Mesenchymal stem cell (in vitro differentiated cells and primary cell): ENCODE results near the gene LACRT.

Experiments
- DNase-seq: peaks from one replicate; pipeline ENCODE4 v3.0.0-alpha.2; 2013
- H2AFZ ChIP-seq: one replicate; pipeline ENCODE4 v1.6.1; 2013; ENCODE audit warnings: low read depth, mild to moderate bottlenecking, control low read depth, inconsistent platforms, low read length, moderate library complexity
- H2AK5ac ChIP-seq: 2 replicates; pipeline ENCODE4 v1.6.1; 2013; ENCODE audit warnings: low read length, moderate library complexity, mild to moderate bottlenecking, inconsistent platforms; ENCODE audit not compliant: severe bottlenecking
- H2BK120ac ChIP-seq: one replicate; pipeline ENCODE4 v1.6.1; 2013; ENCODE audit warnings: low read depth, mild to moderate bottlenecking, inconsistent platforms, low read length, moderate library complexity
- H2BK12ac ChIP-seq, 2 experiments: one replicate each; pipeline ENCODE4 v1.6.1; 2013; ENCODE audit warnings: inconsistent platforms in 2 of 2, low read length in 2 of 2, mild to moderate bottlenecking in 2 of 2, moderate library complexity in 2 of 2, control low read depth in 1 of 2
- H2BK15ac ChIP-seq: one replicate; pipeline ENCODE4 v1.6.1; 2013; ENCODE audit warnings: mild to moderate bottlenecking, low read depth, inconsistent platforms; ENCODE audit not compliant: poor library complexity, severe bottlenecking
- H2BK5ac ChIP-seq: 2 replicates; pipeline ENCODE4 v1.6.1; 2013; ENCODE audit warnings: low read depth, mild to moderate bottlenecking, low read length, control low read depth, inconsistent platforms; ENCODE audit not compliant: poor library complexity, severe bottlenecking
- H3K14ac ChIP-seq, 2 experiments: one replicate each; pipeline ENCODE4 v1.6.1; 2013; ENCODE audit warnings: inconsistent platforms in 2 of 2, low read length in 2 of 2, control low read depth in 1 of 2, mild to moderate bottlenecking in 1 of 2, moderate library complexity in 1 of 2
- H3K18ac ChIP-seq, 2 experiments: one replicate each; pipeline ENCODE4 v1.6.1; 2013; ENCODE audit warnings: inconsistent platforms in 2 of 2, low read length in 2 of 2, control low read depth in 1 of 2, low read depth in 1 of 2, mild to moderate bottlenecking in 1 of 2
- H3K23ac ChIP-seq, 2 experiments: one replicate each; pipeline ENCODE4 v1.6.1; 2013; ENCODE audit warnings: inconsistent platforms in 2 of 2, low read length in 2 of 2, mild to moderate bottlenecking in 2 of 2, moderate library complexity in 2 of 2, control low read depth in 1 of 2
- H3K27ac ChIP-seq: 2 replicates; pipeline ENCODE4 v1.5.1; 2013; ENCODE audit warnings: mild to moderate bottlenecking, moderate library complexity, low read length, control low read depth, inconsistent platforms; ENCODE audit not compliant: poor library complexity, severe bottlenecking
- H3K27me3 ChIP-seq, 2 experiments: 2 replicates each; pipeline versions ENCODE4 v1.6.1 to v1.7.0; 2013; ENCODE audit warnings: low read length in 2 of 2, mild to moderate bottlenecking in 2 of 2, moderate library complexity in 2 of 2, control low read depth in 1 of 2, inconsistent platforms in 1 of 2; ENCODE audit not compliant: control insufficient read depth in 1 of 2, insufficient read depth in 1 of 2
- H3K36me3 ChIP-seq, 2 experiments: 2 replicates each; pipeline versions ENCODE4 v1.6.1 to v1.7.0; 2013; ENCODE audit warnings: low read length in 2 of 2, control low read depth in 1 of 2, inconsistent platforms in 1 of 2, low read depth in 1 of 2, mild to moderate bottlenecking in 1 of 2; ENCODE audit not compliant: insufficient read depth in 2 of 2, control insufficient read depth in 1 of 2
- H3K4ac ChIP-seq, 2 experiments: one replicate each; pipeline ENCODE4 v1.6.1; 2013; ENCODE audit warnings: inconsistent platforms in 2 of 2, low read length in 2 of 2, mild to moderate bottlenecking in 2 of 2, moderate library complexity in 2 of 2, control low read depth in 1 of 2, low read depth in 1 of 2
- H3K4me1 ChIP-seq: 2 replicates; pipeline ENCODE4 v1.6.1; 2013; ENCODE audit warnings: low read depth, low read length, control low read depth; ENCODE audit not compliant: control insufficient read depth, insufficient read depth
- H3K4me2 ChIP-seq: 2 replicates; pipeline ENCODE4 v1.6.1; 2013; ENCODE audit warnings: low read length, mild to moderate bottlenecking, inconsistent platforms; ENCODE audit not compliant: poor library complexity, severe bottlenecking
- H3K4me3 ChIP-seq, 2 experiments: 2 replicates each; pipeline versions ENCODE4 v1.5.1 to v1.7.0; 2013; ENCODE audit warnings: low read length in 2 of 2, mild to moderate bottlenecking in 2 of 2, control low read depth in 1 of 2, low read depth in 1 of 2; ENCODE audit not compliant: insufficient read depth in 1 of 2
- H3K79me1 ChIP-seq: replicated peaks from 2 replicates; pipeline ENCODE4 v1.6.1; 2013; ENCODE audit warnings: mild to moderate bottlenecking, control low read depth, low read length, inconsistent platforms; ENCODE audit not compliant: poor library complexity, severe bottlenecking
- H3K9ac ChIP-seq: 2 replicates; pipeline ENCODE4 v1.7.0; 2013; ENCODE audit warnings: mild to moderate bottlenecking, low read length, moderate library complexity
- H3K9me3 ChIP-seq: 2 replicates; pipeline ENCODE4 v1.7.0; 2013; ENCODE audit warnings: mild to moderate bottlenecking, low read length; ENCODE audit not compliant: control insufficient read depth
- H4K8ac ChIP-seq: one replicate; pipeline ENCODE4 v1.6.1; 2013; ENCODE audit warnings: inconsistent platforms, mild to moderate bottlenecking, low read length, moderate library complexity
- H4K91ac ChIP-seq: one replicate; pipeline ENCODE4 v1.6.1; 2013; ENCODE audit warnings: mild to moderate bottlenecking, low read length, inconsistent platforms
- WGBS: methylation state at CpG from one replicate; pipeline ENCODE4 v1.1.7; 2013; ENCODE audit warnings: mixed read lengths; 5-methylcytosine and 5-hydroxymethylcytosine counted together

The LACRT gene

GRCh38 chr12:54606556-54606955, 28.1 kb downstream of the LACRT start:
- no peak overlapping the region for H4K8ac ChIP-seq
- no peak for DNase-seq
- no peaks in the 10 kb centered on the region for H3K79me1 ChIP-seq
- H3K27me3 ChIP-seq = peaks cover 46 to 47% of the 10 kb centered on the region in 2 experiments
- no peak overlapping the region for H3K4me3 ChIP-seq
- H3K27ac ChIP-seq = no peak overlapping the region
- H4K91ac ChIP-seq = no peak overlapping the region
- no peak overlapping the region for H2BK15ac ChIP-seq
- H3K36me3 ChIP-seq = no peaks in the 10 kb centered on the region
- H2BK120ac ChIP-seq = no peak overlapping the region
- H3K14ac ChIP-seq = no peak overlapping the region
- H3K9ac ChIP-seq = no peak overlapping the region
- no peak overlapping the region for H3K18ac ChIP-seq
- no peaks in the 10 kb centered on the region for H3K9me3 ChIP-seq
- no peak overlapping the region for H3K4me2 ChIP-seq
- H3K23ac ChIP-seq = no peak overlapping the region
- H3K4ac ChIP-seq = no peak overlapping the region
- peaks cover 8% of the 10 kb centered on the region for H3K4me1 ChIP-seq
- H2BK12ac ChIP-seq = no peak overlapping the region
- 57% methylated on average over 2 of the region's 4 CpGs for WGBS
- no peak overlapping the region for H2AFZ ChIP-seq
- H2AK5ac ChIP-seq = no peak overlapping the region
- H2BK5ac ChIP-seq = no peak overlapping the region

GRCh38 chr12:54605138-54605970, 29.3 kb downstream of the LACRT start:
- 89% methylated on average over 4 of the region's 6 CpGs for WGBS
- no peak overlapping the region for H3K18ac ChIP-seq
- H3K79me1 ChIP-seq = no peaks in the 10 kb centered on the region

GRCh38 chr12:54604436-54604835, 30.3 kb downstream of the LACRT start:
- Histone ChIP-seq H3K9ac (no peak overlapping the region), H3K27ac (no peak overlapping the region), H3K4me1 (peaks cover 8% of the 10 kb centered on the region), H4K91ac (no peak overlapping the region), H3K79me1 (no peaks in the 10 kb centered on the region), H2BK15ac (no peak overlapping the region), H2AFZ (no peak overlapping the region), H2BK120ac (no peak overlapping the region), H2BK5ac (no peak overlapping the region), H2BK12ac (no peak overlapping the region), H4K8ac (no peak overlapping the region), H2AK5ac (no peak overlapping the region), H3K23ac (no peak overlapping the region), H3K18ac (no peak overlapping the region), H3K4me3 (no peak overlapping the region), H3K4ac (no peak overlapping the region), H3K27me3 (peaks cover 35 to 38% of the 10 kb centered on the region in 2 experiments), H3K4me2 (no peak overlapping the region), H3K9me3 (no peaks in the 10 kb centered on the region), H3K36me3 (no peaks in the 10 kb centered on the region), H3K14ac (no peak overlapping the region)
- no peak for DNase-seq
- WGBS = 82% methylated on average over 3 of the region's 4 CpGs

More at GRCh38 chr12:54605138-54605970, 29.3 kb downstream of the LACRT start:
- H3K27ac ChIP-seq = no peak overlapping the region
- H3K27me3 ChIP-seq = peaks cover 35 to 36% of the 10 kb centered on the region in 2 experiments
- H3K9ac ChIP-seq = no peak overlapping the region
- no peak overlapping the region for H2AFZ ChIP-seq
- H2BK5ac ChIP-seq = no peak overlapping the region
- peaks cover 8% of the 10 kb centered on the region for H3K4me1 ChIP-seq
- H3K4me3 ChIP-seq = no peak overlapping the region
- H3K14ac ChIP-seq = no peak overlapping the region
- H3K23ac ChIP-seq = no peak overlapping the region
- H2BK15ac ChIP-seq = no peak overlapping the region
- H4K8ac ChIP-seq = no peak overlapping the region
- no peak for DNase-seq
- no peak overlapping the region for H3K4ac ChIP-seq
- no peak overlapping the region for H2AK5ac ChIP-seq
- H3K9me3 ChIP-seq = no peaks in the 10 kb centered on the region
- H3K36me3 ChIP-seq = no peaks in the 10 kb centered on the region
- H3K4me2 ChIP-seq = no peak overlapping the region
- H2BK12ac ChIP-seq = no peak overlapping the region
- no peak overlapping the region for H4K91ac ChIP-seq
- no peak overlapping the region for H2BK120ac ChIP-seq

GRCh38 chr12:54603872-54604271, 30.8 kb downstream of the LACRT start:
- no peaks in the 10 kb centered on the region for H3K79me1 ChIP-seq
- H2BK120ac ChIP-seq = no peak overlapping the region
- no peak overlapping the region for H4K8ac ChIP-seq
- H3K9ac ChIP-seq = no peak overlapping the region
- no peak overlapping the region for H3K27ac ChIP-seq
- no peak overlapping the region for H3K4me3 ChIP-seq
- DNase-seq = no peak
- no peak overlapping the region for H3K23ac ChIP-seq
- H2AFZ ChIP-seq = no peak overlapping the region
- H3K18ac ChIP-seq = no peak overlapping the region
- no peak overlapping the region for H2AK5ac ChIP-seq
- peaks cover 35 to 37% of the 10 kb centered on the region in 2 experiments for H3K27me3 ChIP-seq
- H3K4me2 ChIP-seq = no peak overlapping the region
- peaks cover 8% of the 10 kb centered on the region for H3K4me1 ChIP-seq
- no peaks in the 10 kb centered on the region for H3K36me3 ChIP-seq
- no peak overlapping the region for H3K14ac ChIP-seq
- H2BK12ac ChIP-seq = no peak overlapping the region
- 83% methylated on average over 5 of the region's 5 CpGs for WGBS
- H4K91ac ChIP-seq = no peak overlapping the region
- no peak overlapping the region for H2BK15ac ChIP-seq
- no peak overlapping the region for H2BK5ac ChIP-seq
- H3K9me3 ChIP-seq = no peaks in the 10 kb centered on the region
- no peak overlapping the region for H3K4ac ChIP-seq
